ENCODE data around the gene CNTN2. TPM values are rescaled to one million over a fixed set of nuclear protein-coding genes. Genes with fewer than 3 reads are reported as not detected.

CNTN2 gene
- total RNA-seq, 4 donors from 2014 or later, result 0.19 TPM; not detected in 3

- TF ChIP-seq CTCF (IDR thresholded peaks at IDR 0.05; ENCODE audit: low read depth), result no peak
These were observed 39.5 kb upstream of the CNTN2 start for GRCh38 chr1:205003358-205004131.

DNA sequence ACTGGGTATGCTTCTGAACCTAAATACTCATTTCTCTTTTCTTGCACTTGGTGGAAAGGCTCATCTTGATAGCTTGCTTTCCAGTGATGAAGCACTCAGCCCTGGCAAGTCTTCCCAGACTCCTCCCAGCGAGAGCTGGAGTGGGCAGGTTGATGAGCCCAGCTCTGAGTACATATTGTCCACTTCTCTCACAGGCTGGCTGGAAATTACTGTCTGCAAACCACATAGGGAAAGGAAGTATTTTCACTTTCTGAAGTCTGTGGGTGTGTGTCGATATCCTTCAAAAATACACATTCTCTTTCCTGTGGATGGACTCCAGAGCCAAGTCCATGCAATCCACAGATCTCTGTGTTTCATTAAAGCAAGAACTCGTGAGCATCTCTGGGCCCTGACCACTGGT is 38.7 kb upstream of the CNTN2 start:
- no peak for TF ChIP-seq CTCF (IDR thresholded peaks at IDR 0.05; ENCODE audit: low read depth)

DNA sequence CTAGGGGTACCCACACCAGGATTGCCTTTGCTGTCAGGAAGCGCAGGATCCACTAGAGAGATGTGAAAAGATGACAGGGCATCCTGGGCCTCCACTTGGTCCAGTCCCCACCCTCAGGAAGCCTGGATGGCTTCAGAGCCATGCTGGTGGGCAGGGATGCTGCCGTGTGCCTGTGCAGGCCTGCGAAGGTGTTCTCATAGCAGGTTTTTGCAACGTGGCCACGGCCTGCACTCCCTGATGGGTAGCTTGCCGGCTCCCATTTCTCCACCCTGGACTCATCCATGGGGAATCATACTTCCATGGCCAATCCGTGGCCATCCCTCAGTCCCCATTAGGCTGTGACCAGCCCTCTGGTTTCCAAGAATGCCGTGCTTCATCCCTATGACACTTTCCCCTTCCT is 34.1 kb upstream of the CNTN2 start:
- no peak for TF ChIP-seq CTCF (IDR thresholded peaks at IDR 0.05; ENCODE audit: low read depth)

- TF ChIP-seq CTCF (IDR thresholded peaks at IDR 0.05; ENCODE audit: low read depth), result no peak
These were observed 33.3 kb upstream of the CNTN2 start for GRCh38 chr1:205009670-205010069.

DNA sequence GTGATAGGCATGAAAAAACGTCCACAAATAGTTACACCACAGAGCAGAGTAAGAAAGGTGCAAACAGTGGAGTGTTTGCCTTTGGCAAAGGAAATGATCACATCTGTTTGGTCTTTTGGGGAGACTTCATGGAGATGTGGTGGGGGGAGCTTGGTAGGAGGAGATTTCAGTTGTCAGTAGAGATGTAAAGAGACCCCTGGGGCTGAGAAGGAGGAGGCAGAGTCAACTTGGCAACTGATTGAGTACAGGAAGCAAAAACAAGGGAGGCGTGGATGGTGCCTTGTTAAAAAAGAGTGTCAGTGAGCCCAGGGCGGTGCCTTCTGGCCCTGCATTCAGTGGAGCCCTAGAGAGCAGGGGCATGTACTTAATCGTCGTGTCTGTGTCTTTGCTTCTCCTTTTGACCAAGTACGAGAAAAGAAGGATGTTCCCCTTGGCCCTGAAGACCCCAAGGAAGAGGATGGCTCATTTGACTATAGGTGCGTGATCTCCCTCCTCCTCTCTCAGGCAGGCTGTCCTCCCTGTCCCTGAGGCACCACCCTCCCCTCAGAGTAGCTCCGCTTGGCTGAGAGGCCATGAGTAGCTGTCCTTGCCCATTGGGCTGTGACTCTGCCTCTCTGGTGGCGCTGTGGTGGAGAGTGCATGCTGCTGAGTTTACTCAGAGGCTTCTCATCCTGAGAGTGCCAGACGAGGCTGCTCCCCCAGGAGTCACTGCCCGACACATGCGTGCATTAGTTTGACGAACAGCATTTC is 30.4 kb upstream of the CNTN2 start:
- TF ChIP-seq CTCF (IDR thresholded peaks at IDR 0.05; ENCODE audit: low read depth), result no peak

DNA sequence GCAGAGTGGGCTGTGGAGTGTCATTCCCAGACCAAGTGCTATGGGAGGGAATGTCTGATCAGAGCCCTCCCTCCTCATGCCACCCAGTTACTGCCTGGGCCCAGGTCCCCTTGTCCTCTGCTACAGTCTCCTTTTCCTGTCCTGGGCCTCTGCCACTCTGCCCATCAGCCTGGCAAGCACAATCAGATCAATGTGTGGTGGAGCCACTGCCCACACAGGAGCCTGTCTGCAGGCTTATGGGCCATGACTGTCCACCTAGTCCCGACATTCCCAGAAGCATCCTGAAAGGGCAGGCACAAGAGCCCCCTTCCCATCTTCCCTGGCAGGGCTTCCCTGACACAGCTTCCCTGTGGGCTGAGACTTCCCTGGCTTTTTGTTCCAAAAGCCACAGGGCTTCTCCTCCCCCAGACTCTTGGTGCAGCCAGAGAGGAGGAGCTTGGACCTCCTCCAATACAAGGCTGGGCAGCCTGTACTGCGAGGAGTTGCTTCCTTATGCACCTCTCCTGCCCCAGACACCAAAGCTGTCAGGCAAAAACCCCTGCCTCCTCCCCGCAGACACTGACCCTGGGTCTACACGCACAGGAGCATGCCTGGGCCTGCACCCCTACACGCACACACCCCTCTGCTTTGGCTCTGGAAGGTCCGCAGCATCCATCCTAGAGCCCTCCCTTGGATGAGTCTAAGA is 29.2 kb upstream of the CNTN2 start:
- no peak for TF ChIP-seq CTCF (IDR thresholded peaks at IDR 0.05; ENCODE audit: low read depth)

- no peak for TF ChIP-seq CTCF (IDR thresholded peaks at IDR 0.05; ENCODE audit: low read depth)
These were observed 28.2 kb upstream of the CNTN2 start for GRCh38 chr1:205014783-205015182.

Data from subcutaneous adipose tissue (tissue), 4 donors.